ENCODE data around the gene FOXRED2.

FOXRED2 gene

DNA sequence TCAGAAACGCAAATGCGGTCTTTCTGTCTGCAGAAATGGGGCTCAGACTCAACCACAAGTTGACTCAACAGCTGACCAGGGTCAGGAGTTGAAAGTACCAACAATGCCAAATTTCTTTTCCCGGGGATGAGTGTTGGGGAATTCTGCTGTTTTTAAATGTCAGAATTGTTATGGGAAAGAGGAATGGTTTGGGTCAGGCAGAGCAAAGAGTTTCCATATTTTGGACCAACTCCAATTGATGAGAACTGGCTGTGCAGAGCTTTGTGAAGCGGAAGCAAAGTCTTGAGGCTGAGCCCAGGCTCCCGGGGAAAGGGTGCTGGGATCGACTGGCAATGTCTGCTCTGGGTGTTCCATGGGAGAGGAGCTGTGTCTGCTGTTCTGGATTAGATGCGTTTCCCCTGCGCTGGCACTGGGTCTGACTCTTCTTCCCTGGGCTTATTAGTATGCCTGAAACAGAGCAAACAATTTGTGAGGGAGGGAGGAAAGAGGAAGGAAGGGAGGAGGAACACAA is 61.6 kb downstream of the FOXRED2 start:
- DNase-seq: no peak

DNA sequence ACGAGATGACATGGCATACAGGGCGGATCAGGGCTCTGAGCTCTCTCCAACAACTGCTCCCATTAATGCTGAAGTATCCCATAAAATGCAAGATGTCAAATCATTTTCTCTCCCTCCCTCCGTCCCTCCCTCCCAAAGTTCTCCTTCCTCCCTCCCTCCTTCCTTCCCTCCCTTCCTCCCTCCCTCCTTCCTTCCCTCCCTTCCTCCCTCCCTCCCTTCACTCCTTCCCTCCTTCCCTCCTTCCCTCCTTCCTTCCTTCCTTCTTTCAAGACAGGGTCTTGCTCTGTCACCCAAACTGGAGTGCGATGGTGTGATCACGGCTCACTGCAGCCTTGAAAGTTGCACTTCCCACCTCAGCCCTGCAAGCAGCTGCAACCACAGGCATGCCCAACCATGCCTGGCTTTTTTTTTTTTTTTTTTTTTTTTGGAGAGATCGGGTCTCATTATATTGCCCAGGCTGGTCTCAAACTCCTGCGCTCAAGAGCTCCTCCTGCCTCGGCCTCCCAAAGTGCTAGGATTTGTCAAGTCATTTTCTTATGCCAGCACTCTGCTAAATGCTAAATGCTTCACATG is 63.6 kb downstream of the FOXRED2 start:
- DNase-seq: no peak

DNA sequence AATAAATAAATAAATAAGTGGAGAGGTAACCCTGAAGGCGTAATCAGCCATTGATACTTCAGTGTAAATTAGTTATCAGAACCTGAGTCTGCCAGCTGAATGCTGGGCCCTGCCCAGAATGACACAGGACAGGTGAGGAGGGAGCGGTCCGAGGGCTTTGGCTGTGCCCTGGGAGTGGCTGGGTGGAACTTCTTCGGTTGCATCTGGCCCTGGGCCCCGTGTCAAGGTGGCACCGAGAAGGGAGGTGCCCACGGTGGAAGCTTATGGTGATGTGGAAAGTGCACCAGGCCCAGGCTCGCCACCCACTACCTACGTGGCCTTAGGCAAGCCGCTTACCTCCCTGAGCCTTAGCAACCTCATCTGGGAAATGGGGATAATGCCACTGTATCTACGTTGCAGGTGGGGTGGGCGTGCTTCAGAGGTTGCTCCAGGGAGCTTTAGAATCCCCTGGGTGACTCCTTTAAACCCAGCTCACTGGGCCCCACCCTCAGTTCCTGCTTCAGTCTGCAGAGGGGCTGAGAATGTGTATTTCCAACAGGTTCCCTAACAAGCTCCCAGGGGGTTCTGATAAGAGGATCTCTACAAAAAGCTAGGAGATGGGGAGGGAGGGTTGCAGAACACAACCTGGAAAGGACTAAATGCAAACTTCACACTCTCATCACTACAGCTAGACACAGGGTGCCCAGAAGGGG is 64.2 kb downstream of the FOXRED2 start:
- no peak for DNase-seq

DNA sequence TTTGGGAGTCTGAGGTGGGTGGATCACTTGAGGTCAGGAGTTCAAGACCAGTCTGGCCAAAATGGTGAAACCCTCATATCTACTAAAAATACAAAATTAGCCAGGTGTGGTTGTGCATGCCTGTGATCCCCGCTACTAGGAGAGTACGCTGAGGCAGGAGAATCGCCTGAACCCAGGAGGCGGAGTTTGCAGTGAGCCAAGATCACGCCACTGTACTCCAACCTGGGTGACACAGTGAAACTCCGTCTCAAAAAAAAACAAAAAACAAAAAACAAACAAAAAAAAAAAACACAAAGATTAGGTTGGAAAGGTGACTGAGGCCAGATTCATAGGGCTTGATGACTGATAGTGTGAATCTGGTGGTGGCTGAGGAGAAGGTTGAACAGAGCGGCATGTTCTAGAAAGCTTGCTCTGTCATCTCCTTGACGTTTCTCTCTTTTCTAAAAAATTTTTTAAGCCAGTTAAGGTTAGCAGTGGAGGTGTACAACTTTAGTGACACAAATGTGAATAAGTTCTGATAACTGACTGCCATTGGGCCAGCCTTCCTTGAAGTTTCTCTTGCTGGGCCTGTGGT is 66.3 kb downstream of the FOXRED2 start:
- DNase-seq: no peak

DNA sequence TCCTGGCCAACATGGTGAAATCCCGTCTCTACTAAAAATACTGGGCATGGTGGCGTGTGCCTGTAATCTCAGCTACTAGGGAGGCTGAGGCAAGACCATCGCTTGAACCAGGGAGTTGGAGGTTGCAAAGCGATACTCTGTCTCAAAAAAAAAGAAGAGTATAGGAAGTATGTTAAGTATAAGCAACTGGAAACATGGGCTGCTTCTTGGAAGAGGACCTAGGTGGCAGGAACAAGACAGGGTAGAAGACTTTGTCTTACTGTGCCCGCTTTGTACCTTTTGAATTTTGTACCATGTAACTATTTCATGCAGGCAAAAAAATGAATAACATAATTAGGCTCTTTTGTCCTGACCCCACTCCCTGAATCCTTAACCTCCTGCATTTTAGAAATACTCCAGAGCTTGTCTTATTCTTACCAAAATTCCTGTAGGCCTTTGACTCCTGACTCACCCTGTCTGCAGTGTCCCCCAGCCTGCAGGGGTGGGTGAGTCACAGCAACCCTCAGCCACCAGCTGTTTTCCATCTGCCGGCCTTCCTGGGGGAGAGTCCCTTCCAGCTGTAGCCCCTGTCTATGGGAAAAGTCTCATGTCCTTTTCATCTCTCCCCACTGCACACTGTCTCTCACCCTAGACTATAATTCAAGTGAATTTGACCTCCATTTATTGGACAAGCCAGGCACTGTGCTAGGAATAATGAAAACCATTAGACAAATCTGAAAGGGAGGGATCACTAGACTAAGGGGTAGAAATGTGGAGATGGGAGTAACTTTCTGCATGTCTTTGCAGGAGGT is 67.2 kb downstream of the FOXRED2 start:
- no peak for DNase-seq
